ENCODE data around the gene MAT2A.

MAT2A gene

DNA sequence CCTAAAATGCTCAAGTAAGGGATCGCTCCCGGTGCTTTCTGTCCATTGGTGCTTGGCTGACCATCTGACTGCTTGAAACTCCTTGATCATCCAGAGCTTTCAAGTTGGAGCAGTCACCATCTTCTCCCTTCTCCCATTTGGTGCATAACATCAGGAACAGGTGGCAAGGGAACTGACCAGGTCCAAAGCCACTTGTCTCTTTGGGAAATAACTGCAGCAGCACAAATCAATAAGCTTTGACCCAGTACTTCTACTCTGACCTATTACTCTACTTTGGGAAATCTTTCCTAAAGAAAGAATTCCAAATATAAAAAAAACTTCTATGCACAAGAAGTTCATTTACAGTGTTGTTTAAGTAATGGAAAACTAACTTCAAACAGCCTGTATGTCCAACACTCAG lies 10.6 kb upstream of the MAT2A start:
- Histone ChIP-seq H3K4me3 (ENCODE audit: low read length) (no peak overlapping the region), H3K27ac (ENCODE audit: low read depth, low read length) (no peak overlapping the region), H3K36me3 (ENCODE audit: control insufficient read depth, insufficient read depth, low read length) (no peaks in the 10 kb centered on the region), H3K9ac (ENCODE audit: low read length) (no peak overlapping the region), H3K27me3 (ENCODE audit: control insufficient read depth, insufficient read depth, low read length) (no peaks in the 10 kb centered on the region), H3K4me1 (ENCODE audit: control insufficient read depth, insufficient read depth, low read length) (peaks cover 19% of the 10 kb centered on the region)

DNA sequence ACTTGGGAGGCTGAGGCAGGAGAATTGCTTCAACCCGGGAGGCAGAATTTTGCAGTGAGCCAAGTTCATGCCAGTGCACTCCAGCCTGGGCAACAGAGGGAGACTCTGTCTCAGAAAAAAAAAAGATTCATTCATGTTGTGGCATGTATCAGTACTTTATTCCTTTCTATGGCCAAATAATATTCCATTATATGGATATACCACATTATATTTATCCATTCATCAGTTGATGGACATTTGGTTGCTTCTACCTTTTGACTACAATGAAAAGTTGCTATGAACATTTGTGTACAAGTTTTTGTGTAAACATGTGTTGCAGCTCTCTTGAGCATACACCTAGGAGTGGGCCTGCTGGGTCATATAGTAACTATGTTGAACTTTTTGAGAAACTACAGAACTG lies 9.2 kb upstream of the MAT2A start:
- Histone ChIP-seq H3K27me3 (ENCODE audit: control insufficient read depth, insufficient read depth, low read length) (no peaks in the 10 kb centered on the region), H3K4me3 (ENCODE audit: low read length) (no peak overlapping the region), H3K4me1 (ENCODE audit: control insufficient read depth, insufficient read depth, low read length) (peaks cover 5% of the 10 kb centered on the region), H3K9ac (ENCODE audit: low read length) (no peak overlapping the region), H3K36me3 (ENCODE audit: control insufficient read depth, insufficient read depth, low read length) (no peaks in the 10 kb centered on the region), H3K27ac (ENCODE audit: low read depth, low read length) (no peak overlapping the region)

DNA sequence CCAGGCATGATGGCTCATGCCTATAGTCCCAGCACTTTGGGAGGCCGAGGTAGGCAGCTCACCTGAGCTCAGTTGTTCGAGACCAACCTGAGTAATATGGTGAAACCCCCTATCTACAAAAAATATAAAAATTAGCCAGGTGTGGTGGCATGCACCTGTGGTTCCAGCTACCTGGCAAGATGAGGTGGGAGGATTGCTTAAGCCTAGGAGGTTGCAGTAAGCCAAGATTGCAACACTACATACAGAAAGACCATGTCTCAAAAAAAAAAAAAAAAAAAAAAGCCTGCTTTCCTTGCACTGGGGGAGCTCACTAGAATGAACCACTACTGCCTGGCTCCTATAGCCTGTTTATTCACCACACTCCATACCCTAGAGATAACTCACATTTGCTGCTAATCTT lies 7.4 kb upstream of the MAT2A start:
- Histone ChIP-seq H3K4me3 (ENCODE audit: low read length) (no peak overlapping the region), H3K27ac (ENCODE audit: low read depth, low read length) (no peak overlapping the region), H3K9ac (ENCODE audit: low read length) (no peak overlapping the region), H3K27me3 (ENCODE audit: control insufficient read depth, insufficient read depth, low read length) (no peaks in the 10 kb centered on the region), H3K36me3 (ENCODE audit: control insufficient read depth, insufficient read depth, low read length) (no peaks in the 10 kb centered on the region), H3K4me1 (ENCODE audit: control insufficient read depth, insufficient read depth, low read length) (peaks cover 4% of the 10 kb centered on the region)

DNA sequence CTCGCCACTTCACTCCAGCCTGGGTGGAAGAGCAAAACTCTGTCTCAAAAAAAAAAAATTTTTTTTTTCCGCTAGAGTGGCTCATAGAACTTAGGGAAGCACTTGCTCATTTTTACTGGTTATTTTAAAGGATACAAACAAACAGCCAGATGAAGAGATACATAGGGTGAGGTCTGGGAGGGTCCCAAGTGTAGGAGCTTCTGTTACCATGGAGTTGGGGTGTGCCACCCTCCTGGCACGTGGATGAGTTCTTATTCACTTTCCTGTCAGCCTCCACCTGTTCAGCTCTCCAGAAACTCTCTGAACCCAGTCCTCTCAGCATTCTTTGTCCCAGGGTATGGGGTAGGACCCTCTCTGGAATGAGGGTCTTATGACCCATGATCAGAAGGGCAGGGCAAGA lies 4.9 kb upstream of the MAT2A start:
- H3K4me1 ChIP-seq (ENCODE audit: control insufficient read depth, insufficient read depth, low read length): peaks cover 12% of the 10 kb centered on the region
- no peak overlapping the region for H3K9ac ChIP-seq (ENCODE audit: low read length)
- no peak overlapping the region for H3K4me3 ChIP-seq (ENCODE audit: low read length)
- no peaks in the 10 kb centered on the region for H3K36me3 ChIP-seq (ENCODE audit: control insufficient read depth, insufficient read depth, low read length)
- H3K27me3 ChIP-seq (ENCODE audit: control insufficient read depth, insufficient read depth, low read length): no peaks in the 10 kb centered on the region
- no peak overlapping the region for H3K27ac ChIP-seq (ENCODE audit: low read depth, low read length)

DNA sequence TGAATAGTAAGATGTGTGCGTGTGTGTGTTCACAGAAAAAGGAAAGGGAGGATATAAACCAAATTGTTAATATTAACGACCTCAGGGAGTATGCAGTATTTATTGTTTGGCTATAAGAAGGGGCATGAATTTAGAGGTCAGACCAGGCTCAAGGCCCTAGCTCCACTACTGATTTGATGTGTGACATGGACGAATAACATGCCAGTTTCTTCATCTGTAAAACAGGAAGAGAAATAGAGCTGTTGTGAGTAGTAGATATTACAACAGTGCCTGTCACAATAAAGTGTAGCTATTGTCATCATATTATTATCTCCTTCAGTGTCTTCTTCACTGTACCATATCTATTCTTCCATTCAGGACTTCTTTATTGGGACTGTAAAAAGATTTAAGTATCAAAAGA lies 4.1 kb upstream of the MAT2A start:
- peaks cover 12% of the 10 kb centered on the region for H3K4me1 ChIP-seq (ENCODE audit: control insufficient read depth, insufficient read depth, low read length)

DNA sequence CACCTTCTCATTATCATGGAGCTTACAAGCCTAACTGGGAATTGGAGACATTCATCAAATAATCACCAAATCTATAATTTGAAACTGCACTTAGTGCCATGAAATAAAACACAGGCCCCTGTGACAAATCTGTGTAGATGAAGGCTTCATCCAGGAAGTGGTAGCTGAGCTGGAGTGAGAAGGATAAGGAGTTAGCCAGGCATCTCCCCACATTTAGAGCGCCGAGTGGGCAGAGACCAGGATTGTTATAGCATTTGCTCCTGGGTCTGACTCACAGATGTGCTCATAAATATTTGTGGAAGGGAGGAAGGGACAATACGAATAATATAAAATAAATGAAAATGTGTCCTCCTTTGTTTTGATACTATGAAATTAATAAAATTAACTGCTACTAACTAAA lies 2.5 kb upstream of the MAT2A start:
- Histone ChIP-seq H3K4me3 (ENCODE audit: low read length) (no peak overlapping the region), H3K27me3 (ENCODE audit: control insufficient read depth, insufficient read depth, low read length) (no peaks in the 10 kb centered on the region), H3K36me3 (ENCODE audit: control insufficient read depth, insufficient read depth, low read length) (peaks cover 1% of the 10 kb centered on the region), H3K9ac (ENCODE audit: low read length) (no peak overlapping the region), H3K27ac (ENCODE audit: low read depth, low read length) (peak overlapping the region; percentile 100), H3K4me1 (ENCODE audit: control insufficient read depth, insufficient read depth, low read length) (peaks cover 17% of the 10 kb centered on the region)

More for the DNA sequence above, 4.1 kb upstream of the MAT2A start:
- Histone ChIP-seq H3K27ac (ENCODE audit: low read depth, low read length) (no peak overlapping the region), H3K27me3 (ENCODE audit: control insufficient read depth, insufficient read depth, low read length) (no peaks in the 10 kb centered on the region), H3K9ac (ENCODE audit: low read length) (no peak overlapping the region), H3K36me3 (ENCODE audit: control insufficient read depth, insufficient read depth, low read length) (no peaks in the 10 kb centered on the region), H3K4me3 (ENCODE audit: low read length) (no peak overlapping the region)

DNA sequence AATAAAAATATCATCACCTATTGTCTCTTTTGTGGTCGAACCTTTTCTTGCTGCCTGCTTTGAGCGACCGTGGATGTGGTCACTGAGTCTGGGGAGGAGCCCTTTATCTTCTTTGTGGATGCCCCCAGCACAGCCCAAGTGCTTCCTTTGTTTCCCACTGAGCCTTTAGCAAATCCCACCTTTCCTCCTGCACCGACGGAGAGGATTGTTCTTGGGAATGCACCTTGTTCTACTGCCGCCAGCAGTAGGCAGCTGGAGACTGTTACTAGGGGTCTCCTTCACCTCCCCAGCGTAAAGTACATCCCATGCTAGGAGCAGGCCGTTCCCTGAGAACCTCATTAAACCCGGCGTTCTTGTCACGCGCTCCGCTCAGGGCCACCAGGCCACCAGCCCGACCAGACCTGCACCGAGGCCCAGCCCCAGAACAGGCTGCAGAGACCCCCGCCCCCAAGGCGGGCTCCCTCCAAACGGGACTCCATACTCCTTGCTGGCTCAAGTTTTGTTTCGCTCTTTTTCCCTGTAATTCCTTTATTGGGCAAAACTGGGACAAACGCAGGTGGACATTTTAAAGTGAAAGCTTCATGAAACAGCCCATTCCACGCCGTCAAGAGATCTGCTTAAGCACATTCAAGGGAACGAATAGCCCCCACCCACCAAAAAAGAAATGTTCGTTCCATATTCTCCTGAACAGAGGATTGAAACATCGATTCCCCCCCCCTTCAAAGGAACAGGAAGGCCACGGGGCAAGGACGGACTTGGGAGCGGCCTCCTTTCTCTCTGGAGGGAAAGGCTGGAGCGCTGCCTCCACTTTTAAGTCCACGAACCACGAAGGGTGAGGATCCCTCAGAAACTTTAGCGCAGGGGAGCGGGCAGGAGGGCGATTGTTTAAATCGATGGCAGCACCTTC lies 1.1 kb upstream of the MAT2A start:
- peak overlapping the region; percentile 97 for H3K9ac ChIP-seq (ENCODE audit: low read length)
- H3K4me1 ChIP-seq (ENCODE audit: control insufficient read depth, insufficient read depth, low read length): peaks cover 30% of the 10 kb centered on the region
- H3K27ac ChIP-seq (ENCODE audit: low read depth, low read length): peak overlapping the region; percentile 100

DNA sequence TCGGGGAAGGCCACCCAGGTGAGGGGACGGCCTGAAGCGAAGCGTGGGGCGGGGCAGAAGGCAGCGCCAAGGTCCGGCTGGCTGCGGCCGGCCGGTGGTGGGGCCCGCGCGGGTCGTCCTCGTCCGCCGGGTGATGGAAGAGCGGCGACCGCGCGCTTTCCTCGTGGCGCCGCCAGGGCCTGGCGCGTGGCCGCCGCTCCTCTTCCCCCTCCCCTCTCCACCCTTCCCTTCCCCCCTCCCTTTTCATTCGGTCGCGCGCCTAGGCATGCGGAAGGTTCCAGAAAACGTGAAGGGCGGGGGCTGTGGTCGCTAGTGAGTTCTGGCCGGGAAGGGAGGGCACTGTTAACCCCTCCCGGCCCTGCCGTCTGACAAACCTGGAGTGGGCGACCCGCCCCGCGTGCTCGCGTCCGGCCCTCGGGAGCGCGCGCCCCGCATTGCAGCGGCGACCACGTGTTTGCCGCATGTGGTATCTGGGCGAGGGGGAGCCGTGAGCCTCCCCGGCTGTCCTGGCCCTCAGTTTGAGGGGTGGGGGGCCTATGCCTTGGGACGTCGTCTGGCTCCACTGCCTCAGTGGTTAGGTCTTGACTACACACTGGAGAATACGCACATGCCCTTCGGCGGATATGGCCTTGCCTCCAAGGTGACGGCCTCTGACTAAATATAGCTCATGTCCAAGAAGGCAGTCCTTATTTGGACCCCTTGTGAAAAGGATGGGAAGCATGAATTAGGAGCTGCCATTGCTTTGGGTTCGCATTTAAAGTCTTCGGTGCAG lies 579 bp downstream of the MAT2A start:
- Histone ChIP-seq H3K4me1 (ENCODE audit: control insufficient read depth, insufficient read depth, low read length) (peaks cover 32% of the 10 kb centered on the region), H3K9ac (ENCODE audit: low read length) (peak overlapping the region; percentile 100), H3K36me3 (ENCODE audit: control insufficient read depth, insufficient read depth, low read length) (peaks cover 23% of the 10 kb centered on the region), H3K4me3 (ENCODE audit: low read length) (peak overlapping the region; percentile 100), H3K27me3 (ENCODE audit: control insufficient read depth, insufficient read depth, low read length) (no peaks in the 10 kb centered on the region), H3K27ac (ENCODE audit: low read depth, low read length) (peak overlapping the region; percentile 100)

More for the DNA sequence above, 1.1 kb upstream of the MAT2A start:
- Histone ChIP-seq H3K36me3 (ENCODE audit: control insufficient read depth, insufficient read depth, low read length) (peaks cover 15% of the 10 kb centered on the region), H3K27me3 (ENCODE audit: control insufficient read depth, insufficient read depth, low read length) (no peaks in the 10 kb centered on the region), H3K4me3 (ENCODE audit: low read length) (peak overlapping the region; percentile 100)

DNA sequence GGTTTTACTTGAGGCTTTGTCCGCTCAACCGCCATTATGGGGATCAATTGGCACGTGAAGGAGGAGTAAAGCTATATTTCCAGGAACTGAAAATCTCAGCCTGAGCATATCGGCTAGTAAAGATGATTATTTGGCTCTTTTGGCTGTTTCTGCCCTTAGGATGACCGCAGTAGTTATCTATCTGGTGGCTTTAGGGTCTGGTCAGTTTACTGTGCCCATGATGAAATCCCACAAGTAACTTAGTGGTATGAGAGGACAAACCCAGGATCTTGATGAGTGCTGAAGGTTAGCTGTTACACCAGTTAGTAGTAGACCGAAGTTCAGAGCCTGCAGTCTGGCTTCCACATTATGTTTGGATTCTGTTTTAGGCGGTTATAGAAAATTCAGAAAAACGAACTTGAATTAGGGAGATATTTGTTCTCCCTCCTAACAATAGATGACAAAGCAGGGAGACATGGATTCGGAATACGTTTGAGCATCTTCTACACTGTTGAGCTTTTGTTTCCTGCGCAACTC lies 1.2 kb downstream of the MAT2A start:
- Histone ChIP-seq H3K4me1 (ENCODE audit: control insufficient read depth, insufficient read depth, low read length) (peaks cover 32% of the 10 kb centered on the region), H3K36me3 (ENCODE audit: control insufficient read depth, insufficient read depth, low read length) (peaks cover 23% of the 10 kb centered on the region)

DNA sequence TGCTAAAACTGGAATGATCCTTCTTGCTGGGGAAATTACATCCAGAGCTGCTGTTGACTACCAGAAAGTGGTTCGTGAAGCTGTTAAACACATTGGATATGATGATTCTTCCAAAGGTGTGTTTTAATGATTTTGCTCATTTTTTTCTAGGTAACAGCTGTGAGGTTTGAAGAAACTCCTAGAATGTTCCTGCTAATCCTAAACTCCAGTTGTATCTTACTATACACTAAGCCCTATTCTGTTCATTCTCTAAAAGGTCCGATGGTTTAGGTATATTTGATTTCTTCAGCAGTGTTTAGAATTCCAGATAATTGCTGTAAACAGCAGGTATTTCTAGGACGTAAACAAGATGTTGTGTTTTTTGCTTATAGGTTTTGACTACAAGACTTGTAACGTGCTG lies 2.3 kb downstream of the MAT2A start:
- no peaks in the 10 kb centered on the region for H3K27me3 ChIP-seq (ENCODE audit: control insufficient read depth, insufficient read depth, low read length)
- H3K4me3 ChIP-seq (ENCODE audit: low read length): peak overlapping the region; percentile 100
- H3K4me1 ChIP-seq (ENCODE audit: control insufficient read depth, insufficient read depth, low read length): peaks cover 32% of the 10 kb centered on the region
- H3K9ac ChIP-seq (ENCODE audit: low read length): no peak overlapping the region
- H3K36me3 ChIP-seq (ENCODE audit: control insufficient read depth, insufficient read depth, low read length): peaks cover 27% of the 10 kb centered on the region
- H3K27ac ChIP-seq (ENCODE audit: low read depth, low read length): no peak overlapping the region

More for the DNA sequence above, 1.2 kb downstream of the MAT2A start:
- Histone ChIP-seq H3K27me3 (ENCODE audit: control insufficient read depth, insufficient read depth, low read length) (no peaks in the 10 kb centered on the region), H3K9ac (ENCODE audit: low read length) (peak overlapping the region; percentile 73), H3K4me3 (ENCODE audit: low read length) (peak overlapping the region; percentile 100), H3K27ac (ENCODE audit: low read depth, low read length) (peak overlapping the region; percentile 100)

DNA sequence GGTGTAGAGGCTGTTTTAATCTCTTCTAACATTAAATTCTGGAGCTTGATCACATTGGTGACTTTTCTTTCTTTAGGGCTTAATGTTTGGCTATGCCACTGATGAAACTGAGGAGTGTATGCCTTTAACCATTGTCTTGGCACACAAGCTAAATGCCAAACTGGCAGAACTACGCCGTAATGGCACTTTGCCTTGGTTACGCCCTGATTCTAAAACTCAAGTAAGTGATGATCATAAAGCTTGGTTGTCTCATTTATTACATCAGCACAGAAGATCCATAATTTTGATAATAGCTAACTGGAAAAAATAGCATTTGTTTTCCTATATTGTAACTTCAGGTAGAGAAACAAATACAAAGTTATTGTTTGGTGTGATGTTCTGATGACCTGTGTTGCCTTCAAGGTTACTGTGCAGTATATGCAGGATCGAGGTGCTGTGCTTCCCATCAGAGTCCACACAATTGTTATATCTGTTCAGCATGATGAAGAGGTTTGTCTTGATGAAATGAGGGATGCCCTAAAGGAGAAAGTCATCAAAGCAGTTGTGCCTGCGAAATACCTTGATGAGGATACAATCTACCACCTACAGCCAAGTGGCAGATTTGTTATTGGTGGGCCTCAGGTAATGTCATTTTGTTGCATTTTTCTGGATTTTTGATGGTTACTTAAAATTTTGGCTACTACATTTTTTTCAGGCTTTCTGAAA lies 2.9 kb downstream of the MAT2A start:
- Histone ChIP-seq H3K27me3 (ENCODE audit: control insufficient read depth, insufficient read depth, low read length) (no peaks in the 10 kb centered on the region), H3K27ac (ENCODE audit: low read depth, low read length) (peak overlapping the region; percentile 35), H3K4me1 (ENCODE audit: control insufficient read depth, insufficient read depth, low read length) (peaks cover 28% of the 10 kb centered on the region), H3K4me3 (ENCODE audit: low read length) (peak overlapping the region; percentile 100), H3K9ac (ENCODE audit: low read length) (no peak overlapping the region), H3K36me3 (ENCODE audit: control insufficient read depth, insufficient read depth, low read length) (peaks cover 29% of the 10 kb centered on the region)

DNA sequence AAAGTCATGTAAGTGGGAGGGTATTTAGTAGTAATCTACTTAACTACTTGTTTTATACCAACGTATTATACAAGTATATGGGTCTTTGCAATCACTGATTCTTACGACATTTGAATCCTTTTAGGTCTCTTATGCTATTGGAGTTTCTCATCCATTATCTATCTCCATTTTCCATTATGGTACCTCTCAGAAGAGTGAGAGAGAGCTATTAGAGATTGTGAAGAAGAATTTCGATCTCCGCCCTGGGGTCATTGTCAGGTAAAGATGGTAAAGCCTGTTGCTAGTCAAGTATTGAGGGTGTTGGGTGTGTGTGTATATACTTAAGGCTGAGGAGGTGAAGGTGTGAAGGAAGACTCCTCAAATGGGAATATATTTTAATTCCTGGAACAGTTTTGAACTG lies 3.8 kb downstream of the MAT2A start:
- Histone ChIP-seq H3K4me3 (ENCODE audit: low read length) (no peak overlapping the region), H3K36me3 (ENCODE audit: control insufficient read depth, insufficient read depth, low read length) (peaks cover 30% of the 10 kb centered on the region), H3K27me3 (ENCODE audit: control insufficient read depth, insufficient read depth, low read length) (no peaks in the 10 kb centered on the region), H3K9ac (ENCODE audit: low read length) (no peak overlapping the region), H3K27ac (ENCODE audit: low read depth, low read length) (no peak overlapping the region), H3K4me1 (ENCODE audit: control insufficient read depth, insufficient read depth, low read length) (peaks cover 20% of the 10 kb centered on the region)
